Measurements from ENCODE around the gene ARHGAP40. TPM values are rescaled to one million over a fixed set of nuclear protein-coding genes. Genes with fewer than 3 reads are reported as not detected.

ARHGAP40 gene
- total and polyA plus RNA-seq, 2 of the 8 experiments (the other 6 are each of a cell fraction or from before 2014, with no cell fraction given) = 0.74 to 1.4 TPM

DNA sequence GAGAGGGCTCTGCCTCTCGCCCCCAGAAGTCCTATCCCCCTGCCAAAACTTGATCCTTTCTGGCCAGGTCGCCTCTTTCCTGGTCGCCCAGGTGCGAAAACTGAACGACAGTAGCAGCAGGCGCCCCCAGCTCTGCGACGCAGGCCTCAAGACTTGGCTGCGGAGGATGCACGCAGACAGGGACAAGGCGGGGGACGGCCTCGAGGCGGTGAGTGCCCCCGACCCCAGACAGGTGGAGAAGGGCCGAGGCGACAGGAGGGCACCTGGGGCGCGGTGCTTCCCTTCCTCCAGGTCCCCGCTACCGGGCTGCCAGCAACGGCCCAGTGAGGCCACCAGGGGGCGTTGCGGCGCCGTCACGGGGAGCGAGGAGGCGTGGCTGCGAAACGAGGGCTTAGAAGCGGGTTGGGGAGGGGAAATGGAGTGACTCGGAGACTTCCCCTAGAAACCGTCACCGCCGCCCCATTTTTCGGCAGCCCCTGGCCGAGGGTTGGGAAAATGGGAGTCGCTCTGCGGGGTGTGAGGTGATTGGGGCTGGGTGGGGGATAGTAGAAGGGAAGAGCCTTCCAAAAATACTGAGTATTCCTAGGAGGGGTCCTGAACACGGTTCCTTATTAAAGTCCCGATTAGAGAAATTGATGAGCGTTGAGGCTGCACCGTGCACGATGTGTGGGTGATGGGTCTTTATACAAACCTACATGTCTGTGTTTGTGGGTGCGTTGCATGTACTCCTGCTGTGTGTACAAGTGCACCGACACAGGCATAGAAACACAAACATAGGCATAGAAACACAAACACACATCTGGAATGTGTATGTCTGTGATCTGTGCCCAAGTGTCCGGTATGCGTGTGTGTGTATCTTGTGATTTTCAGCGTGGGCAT is 44.6 kb downstream of the ARHGAP40 start (continued):
- TF ChIP-seq, protein P1, sequence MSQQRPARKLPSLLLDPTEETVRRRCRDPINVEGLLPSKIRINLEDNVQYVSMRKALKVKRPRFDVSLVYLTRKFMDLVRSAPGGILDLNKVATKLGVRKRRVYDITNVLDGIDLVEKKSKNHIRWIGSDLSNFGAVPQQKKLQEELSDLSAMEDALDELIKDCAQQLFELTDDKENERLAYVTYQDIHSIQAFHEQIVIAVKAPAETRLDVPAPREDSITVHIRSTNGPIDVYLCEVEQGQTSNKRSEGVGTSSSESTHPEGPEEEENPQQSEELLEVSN (IDR thresholded peaks at IDR 0.05) = peak; percentile 44
- TF ChIP-seq CHD1 (IDR thresholded peaks at IDR 0.05; ENCODE audit: low read depth, low read length) (no peak), SRF (IDR thresholded peaks at IDR 0.05; ENCODE audit: low read depth, low read length) (no peak), RFX5 (IDR thresholded peaks at IDR 0.05; ENCODE audit: borderline replicate concordance, low read depth, low read length) (no peak), CREB1 (IDR thresholded peaks at IDR 0.05) (peak; percentile 68; the same call in 1 of the 2 replicates), KDM4A (IDR thresholded peaks at IDR 0.05; ENCODE audit: low read depth, low read length, severe bottlenecking) (peak; percentile 81), HDAC6 (IDR thresholded peaks at IDR 0.05; ENCODE audit: low read depth, low read length) (no peak), RNF2 (IDR thresholded peaks at IDR 0.05; ENCODE audit: borderline replicate concordance, low read depth, low read length, missing control alignments, poor library complexity, severe bottlenecking) (no peak), GTF2F1 (IDR thresholded peaks at IDR 0.05; ENCODE audit: borderline replicate concordance, low read depth, low read length) (no peak), EGR1 (IDR thresholded peaks at IDR 0.05; ENCODE audit: borderline replicate concordance, low read depth, low read length) (no peak; the same call in 1 of the 2 replicates), TEAD4 (IDR thresholded peaks at IDR 0.05; ENCODE audit: low read depth, low read length) (no peak), EZH2 (IDR thresholded peaks at IDR 0.05; ENCODE audit: low read depth, low read length, severe bottlenecking) (no peak), TCF12 (IDR thresholded peaks at IDR 0.05; ENCODE audit: low read depth, low read length) (no peak), SAP30 (IDR thresholded peaks at IDR 0.05; ENCODE audit: insufficient read depth, insufficient replicate concordance, low read length) (no peak), BACH1 (IDR thresholded peaks at IDR 0.05; ENCODE audit: low read length) (no peak), NRF1 (IDR thresholded peaks at IDR 0.05; ENCODE audit: low read depth, low read length) (no peak)
- TF ChIP-seq, protein P2, sequence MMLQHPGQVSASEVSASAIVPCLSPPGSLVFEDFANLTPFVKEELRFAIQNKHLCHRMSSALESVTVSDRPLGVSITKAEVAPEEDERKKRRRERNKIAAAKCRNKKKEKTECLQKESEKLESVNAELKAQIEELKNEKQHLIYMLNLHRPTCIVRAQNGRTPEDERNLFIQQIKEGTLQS (IDR thresholded peaks at IDR 0.05; ENCODE audit: insufficient read depth, low read depth, low read length) = no peak
- TF ChIP-seq, protein P3, sequence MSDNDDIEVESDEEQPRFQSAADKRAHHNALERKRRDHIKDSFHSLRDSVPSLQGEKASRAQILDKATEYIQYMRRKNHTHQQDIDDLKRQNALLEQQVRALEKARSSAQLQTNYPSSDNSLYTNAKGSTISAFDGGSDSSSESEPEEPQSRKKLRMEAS (IDR thresholded peaks at IDR 0.05) = peak; percentile 84
- TF ChIP-seq, protein P4, sequence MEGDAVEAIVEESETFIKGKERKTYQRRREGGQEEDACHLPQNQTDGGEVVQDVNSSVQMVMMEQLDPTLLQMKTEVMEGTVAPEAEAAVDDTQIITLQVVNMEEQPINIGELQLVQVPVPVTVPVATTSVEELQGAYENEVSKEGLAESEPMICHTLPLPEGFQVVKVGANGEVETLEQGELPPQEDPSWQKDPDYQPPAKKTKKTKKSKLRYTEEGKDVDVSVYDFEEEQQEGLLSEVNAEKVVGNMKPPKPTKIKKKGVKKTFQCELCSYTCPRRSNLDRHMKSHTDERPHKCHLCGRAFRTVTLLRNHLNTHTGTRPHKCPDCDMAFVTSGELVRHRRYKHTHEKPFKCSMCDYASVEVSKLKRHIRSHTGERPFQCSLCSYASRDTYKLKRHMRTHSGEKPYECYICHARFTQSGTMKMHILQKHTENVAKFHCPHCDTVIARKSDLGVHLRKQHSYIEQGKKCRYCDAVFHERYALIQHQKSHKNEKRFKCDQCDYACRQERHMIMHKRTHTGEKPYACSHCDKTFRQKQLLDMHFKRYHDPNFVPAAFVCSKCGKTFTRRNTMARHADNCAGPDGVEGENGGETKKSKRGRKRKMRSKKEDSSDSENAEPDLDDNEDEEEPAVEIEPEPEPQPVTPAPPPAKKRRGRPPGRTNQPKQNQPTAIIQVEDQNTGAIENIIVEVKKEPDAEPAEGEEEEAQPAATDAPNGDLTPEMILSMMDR (IDR thresholded peaks at IDR 0.05; ENCODE audit: control extremely low read depth in 1 of 3, insufficient read depth in 1 of 3, low read depth in 1 of 3, low read length in 3 of 3) = peak; percentile 95 to 97 (median 95)

Data from H1 (cell line).